ENCODE results near the gene ZNF667.

DNA sequence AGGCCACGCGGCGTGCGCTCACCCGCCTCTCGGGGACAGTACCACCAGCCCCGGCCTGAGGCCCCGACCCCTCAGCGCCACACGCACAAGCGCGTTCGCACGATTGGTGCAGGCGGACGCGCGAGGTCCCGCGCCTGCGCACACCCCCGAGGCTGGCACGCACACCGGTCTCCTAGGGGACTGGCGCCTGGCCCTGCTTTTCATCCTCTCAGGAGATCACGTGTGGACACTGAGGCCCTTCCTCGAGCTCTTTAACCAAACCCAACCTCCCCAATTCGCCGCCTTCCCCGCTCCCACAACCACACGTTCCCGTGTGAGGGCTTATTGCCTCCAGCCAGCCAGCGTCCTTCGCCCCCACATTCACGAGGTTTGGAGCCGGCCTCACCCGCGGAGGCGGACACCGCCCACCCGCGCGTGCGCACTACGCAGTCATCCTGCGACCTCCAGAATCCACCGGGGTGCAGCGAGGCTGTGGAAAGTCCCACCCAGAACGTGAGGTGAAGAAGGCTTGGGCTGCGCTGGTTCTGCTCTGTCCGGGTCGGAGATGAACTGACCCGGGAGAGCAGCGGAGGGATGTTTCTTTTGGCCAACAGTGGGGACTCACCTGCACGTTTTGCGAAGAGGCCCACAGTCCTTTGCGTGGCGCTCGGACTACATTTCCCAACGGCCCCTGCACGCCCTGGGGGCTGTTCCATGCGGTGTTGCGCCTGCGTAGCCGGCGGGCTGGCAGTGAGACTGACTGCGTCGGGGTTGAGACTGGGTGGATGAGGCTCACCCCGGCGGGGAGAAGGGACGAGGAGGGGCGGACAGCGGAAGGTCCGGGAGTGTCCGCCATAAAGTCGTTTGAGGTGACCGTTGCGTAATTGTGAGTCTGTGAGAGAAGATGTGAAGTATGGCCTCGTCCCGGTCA is 539 bp upstream of the ZNF667 start:
- TF ChIP-seq GATA2 (IDR thresholded peaks at IDR 0.05; ENCODE audit: low read depth, low read length): no peak
- TF ChIP-seq GATA3 (IDR thresholded peaks at IDR 0.05; ENCODE audit: low read depth, low read length): no peak
